MCF 10A (cell line): ENCODE results near the gene ZC3H7A. TPM values are rescaled to one million over a fixed set of nuclear protein-coding genes. Genes with fewer than 3 reads are reported as not detected.

ENCODE experiments used
- BruUV-seq: library from RNA; stranded (reverse); fragments of 400-500 nt; replicated peaks from 2 replicates; lab custom pipeline; 2021; lab: Mats Ljungman, UMichigan
- CTCF ChIA-PET: fragments of 300-600 bp; sonication (Branson Sonifier 250); formaldehyde crosslinking; extraction: SDS; loops from one replicate; lab custom pipeline; 2021; ENCODE audit warnings: antibody characterized with exemption, inconsistent platforms; lab: Yijun Ruan, JAX
- POLR2A ChIA-PET: fragments of 300-600, 350-650 bp; sonication (Branson Sonifier 250); formaldehyde crosslinking; extraction: SDS; loops from one replicate; lab custom pipeline; 2020; ENCODE audit warnings: antibody characterized with exemption, inconsistent platforms; lab: Yijun Ruan, JAX
- DNase-seq: peaks from one replicate; pipeline ENCODE4 v3.0.0-alpha.2; 2018; ENCODE audit not compliant: unreplicated experiment
- H3K27ac Mint-ChIP-seq: one replicate; pipeline ENCODE4 v1.8.0; 2022; ENCODE audit warnings: mild to moderate bottlenecking, low read depth, mixed read lengths; ENCODE audit not compliant: unreplicated experiment
- H3K27me3 Mint-ChIP-seq: one replicate; pipeline ENCODE4 v1.8.0; 2022; ENCODE audit warnings: mixed read lengths; ENCODE audit not compliant: insufficient read depth, unreplicated experiment
- H3K36me3 Mint-ChIP-seq: one replicate; pipeline ENCODE4 v1.8.0; 2022; ENCODE audit warnings: mild to moderate bottlenecking, moderate library complexity, mixed read lengths; ENCODE audit not compliant: insufficient read depth, unreplicated experiment
- H3K4me1 Mint-ChIP-seq: one replicate; pipeline ENCODE4 v1.8.0; 2022; ENCODE audit warnings: mixed read lengths; ENCODE audit not compliant: insufficient read depth, unreplicated experiment
- H3K4me3 Mint-ChIP-seq: one replicate; pipeline ENCODE4 v1.8.0; 2022; ENCODE audit warnings: mild to moderate bottlenecking, moderate library complexity, mixed read lengths; ENCODE audit not compliant: unreplicated experiment
- H3K9me3 Mint-ChIP-seq: one replicate; pipeline ENCODE4 v1.8.0; 2022; ENCODE audit warnings: mixed read lengths; ENCODE audit not compliant: unreplicated experiment
- intact Hi-C: fragments of 100-400 bp; cut with micrococcal nuclease; formaldehyde crosslinking; loops from 2 replicates; pipeline ENCODE4 v1.14.1; 2022
- total RNA-seq: library from RNA; stranded (reverse); gene quantifications from 2 replicates; pipeline ENCODE4 v1.2.3, GENCODE V29; 2022
- TF ChIP-seq, protein P1 (sequence below): fragments of 200-600 bp; IDR thresholded peaks from one replicate; pipeline ENCODE4 v1.8.0; 2022; ENCODE audit warnings: antibody characterized with exemption, mild to moderate bottlenecking; ENCODE audit not compliant: unreplicated experiment

ZC3H7A gene
- total RNA-seq, 1 experiment from 2014 or later = 66.9 TPM

DNA sequence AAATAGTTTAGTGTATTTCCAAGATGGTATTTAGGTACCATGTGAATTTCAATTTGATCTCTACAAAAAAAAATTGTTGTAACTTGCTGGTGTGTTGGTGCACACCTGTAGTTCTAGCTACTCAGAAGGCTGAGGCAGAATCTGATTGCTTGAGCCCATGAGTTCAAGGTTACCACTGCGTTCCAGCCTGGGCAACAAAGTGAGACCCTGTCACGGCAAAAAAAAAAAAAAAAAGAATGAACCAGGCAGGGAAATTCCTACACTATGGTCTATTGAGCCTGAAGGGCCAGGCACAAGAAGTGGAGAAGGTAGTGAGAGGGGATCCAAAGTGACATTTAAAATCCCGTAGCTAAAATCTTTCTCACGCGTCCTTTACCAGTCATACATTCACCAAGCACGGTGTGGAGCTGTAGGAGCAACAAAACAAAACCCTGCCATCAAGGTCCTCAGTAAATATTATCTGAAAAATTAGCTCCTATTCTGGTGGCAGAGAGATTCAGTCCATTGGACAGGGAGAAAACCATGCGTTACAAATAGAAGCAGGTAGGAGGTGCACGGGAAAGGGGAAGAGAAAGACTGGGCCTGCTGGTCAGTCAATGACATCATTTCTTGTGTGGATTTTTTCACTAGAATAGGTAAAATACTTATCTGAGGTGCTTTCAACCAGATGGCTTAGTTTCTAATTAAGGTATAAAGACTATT is 81.7 kb downstream of the ZC3H7A start:
- no peak overlapping the region for H3K4me3 Mint-ChIP-seq
- TF ChIP-seq, protein P1, sequence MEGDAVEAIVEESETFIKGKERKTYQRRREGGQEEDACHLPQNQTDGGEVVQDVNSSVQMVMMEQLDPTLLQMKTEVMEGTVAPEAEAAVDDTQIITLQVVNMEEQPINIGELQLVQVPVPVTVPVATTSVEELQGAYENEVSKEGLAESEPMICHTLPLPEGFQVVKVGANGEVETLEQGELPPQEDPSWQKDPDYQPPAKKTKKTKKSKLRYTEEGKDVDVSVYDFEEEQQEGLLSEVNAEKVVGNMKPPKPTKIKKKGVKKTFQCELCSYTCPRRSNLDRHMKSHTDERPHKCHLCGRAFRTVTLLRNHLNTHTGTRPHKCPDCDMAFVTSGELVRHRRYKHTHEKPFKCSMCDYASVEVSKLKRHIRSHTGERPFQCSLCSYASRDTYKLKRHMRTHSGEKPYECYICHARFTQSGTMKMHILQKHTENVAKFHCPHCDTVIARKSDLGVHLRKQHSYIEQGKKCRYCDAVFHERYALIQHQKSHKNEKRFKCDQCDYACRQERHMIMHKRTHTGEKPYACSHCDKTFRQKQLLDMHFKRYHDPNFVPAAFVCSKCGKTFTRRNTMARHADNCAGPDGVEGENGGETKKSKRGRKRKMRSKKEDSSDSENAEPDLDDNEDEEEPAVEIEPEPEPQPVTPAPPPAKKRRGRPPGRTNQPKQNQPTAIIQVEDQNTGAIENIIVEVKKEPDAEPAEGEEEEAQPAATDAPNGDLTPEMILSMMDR = no peak
- no peaks in the 10 kb centered on the region for H3K9me3 Mint-ChIP-seq
- no peaks in the 10 kb centered on the region for H3K4me1 Mint-ChIP-seq
- BruUV-seq = no TSS peak
- H3K36me3 Mint-ChIP-seq = peaks cover 61% of the 10 kb centered on the region
- H3K27ac Mint-ChIP-seq = no peak overlapping the region
- no peaks in the 10 kb centered on the region for H3K27me3 Mint-ChIP-seq
- ChIA-PET CTCF (interaction anchor here (0.6 to 10.6 kb wide), 35 partner anchors 10 to 756 kb away, joined by 3 to 127 read pairs (median 5); partner anchors contain the start of gene SOCS1), POLR2A (interaction anchor here (0.6 to 2.8 kb wide), 3 partner anchors 28 to 319 kb away, joined by 3 to 7 read pairs (median 4); partner anchors contain the start of gene TXNDC11)
- DNase-seq = no peak
- intact Hi-C loops = loop anchor here (10.0 kb wide), 1 partner anchor 741 kb away; no protein-coding TSS in a partner anchor

DNA sequence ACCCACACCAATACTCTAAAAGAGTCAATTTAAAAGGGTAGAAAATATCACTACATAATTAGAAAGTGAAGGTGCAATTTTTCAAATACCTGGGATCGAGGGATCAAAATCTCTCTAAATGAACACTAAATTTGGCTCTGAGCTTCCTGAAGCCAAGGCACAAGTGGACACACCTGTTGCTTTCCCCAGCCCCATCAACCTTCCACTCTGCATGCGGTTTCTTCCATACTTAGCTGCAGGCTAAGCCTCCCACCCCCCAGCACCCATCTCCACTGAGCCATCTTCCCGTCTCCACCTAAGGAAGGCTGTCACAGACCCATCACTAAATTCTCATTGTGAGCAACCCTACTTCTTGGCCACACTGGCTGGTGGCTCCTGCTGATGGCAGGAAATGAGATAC is 84.9 kb downstream of the ZC3H7A start:
- BruUV-seq = no TSS peak
- Mint-ChIP-seq H3K4me3 (no peak overlapping the region), H3K27me3 (no peaks in the 10 kb centered on the region), H3K36me3 (peaks cover 68% of the 10 kb centered on the region), H3K9me3 (no peaks in the 10 kb centered on the region), H3K4me1 (no peaks in the 10 kb centered on the region), H3K27ac (no peak overlapping the region)
- no peak for DNase-seq
- ChIA-PET CTCF (interaction anchor here (0.5 to 10.6 kb wide), 10 partner anchors 14 to 748 kb away, joined by 3 to 127 read pairs (median 6); no protein-coding TSS in a partner anchor), POLR2A (no interaction called here)
- TF ChIP-seq, protein P1 = no peak
- intact Hi-C loops = loop anchor here (10.0 kb wide), 1 partner anchor 737 kb away; no protein-coding TSS in a partner anchor

DNA sequence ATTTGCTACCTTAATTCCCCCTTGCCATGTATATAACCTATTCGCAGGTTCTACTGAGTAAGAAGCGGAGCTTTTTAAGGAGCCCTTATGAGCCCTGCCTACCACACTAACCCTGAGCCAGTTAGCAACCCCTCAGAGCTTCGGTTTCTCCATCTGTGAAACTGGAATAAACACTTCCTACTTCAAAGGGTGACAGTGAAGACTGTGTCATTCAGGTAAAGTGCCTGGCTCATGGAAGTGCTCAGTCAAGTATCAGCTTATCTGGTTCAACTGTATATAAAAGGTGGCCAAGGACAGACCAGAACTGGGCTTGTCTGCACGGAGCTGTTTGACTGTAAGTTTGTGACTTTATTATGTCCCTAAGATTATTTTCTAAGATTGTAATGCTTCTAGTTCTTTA is 85.4 kb downstream of the ZC3H7A start:
- no peak overlapping the region for H3K27ac Mint-ChIP-seq
- intact Hi-C loops = loop anchor here (10.0 kb wide), 1 partner anchor 737 kb away; no protein-coding TSS in a partner anchor
- H3K4me1 Mint-ChIP-seq = no peaks in the 10 kb centered on the region
- H3K9me3 Mint-ChIP-seq = no peaks in the 10 kb centered on the region
- no peak overlapping the region for H3K4me3 Mint-ChIP-seq
- BruUV-seq = no TSS peak
- peaks cover 73% of the 10 kb centered on the region for H3K36me3 Mint-ChIP-seq
- TF ChIP-seq, protein P1 = no peak
- ChIA-PET CTCF (interaction anchor here (0.5 to 10.6 kb wide), 11 partner anchors 14 to 748 kb away, joined by 3 to 127 read pairs (median 6); no protein-coding TSS in a partner anchor), POLR2A (no interaction called here)
- no peak for DNase-seq
- H3K27me3 Mint-ChIP-seq = no peaks in the 10 kb centered on the region

DNA sequence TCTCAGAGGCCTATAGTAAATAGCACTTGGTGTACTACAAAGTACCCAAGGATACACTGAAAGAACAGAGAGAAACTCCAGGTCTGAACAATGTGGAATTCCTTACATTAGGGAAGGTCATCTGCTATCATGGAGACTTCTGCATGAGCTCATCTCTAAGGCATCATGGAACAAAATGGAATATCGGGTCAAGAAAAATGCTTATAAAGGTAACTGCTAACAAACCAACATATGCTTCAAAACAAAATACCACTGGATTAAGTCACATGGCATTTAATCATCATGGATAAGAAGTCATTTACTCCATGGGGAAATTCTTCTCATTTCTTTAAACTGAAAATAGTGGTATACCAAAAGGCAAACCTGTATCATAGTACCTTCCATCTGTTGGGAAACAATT is 88.6 kb downstream of the ZC3H7A start:
- ChIA-PET CTCF (interaction anchor here (0.6 to 10.6 kb wide), 3 partner anchors 41 to 755 kb away, joined by 4 to 127 read pairs (median 4); no protein-coding TSS in a partner anchor), POLR2A (no interaction called here)
- H3K27ac Mint-ChIP-seq = no peak overlapping the region
- no peaks in the 10 kb centered on the region for H3K4me1 Mint-ChIP-seq
- no peaks in the 10 kb centered on the region for H3K27me3 Mint-ChIP-seq
- TF ChIP-seq, protein P1 = no peak
- H3K9me3 Mint-ChIP-seq = no peaks in the 10 kb centered on the region
- peaks cover 64% of the 10 kb centered on the region for H3K36me3 Mint-ChIP-seq
- intact Hi-C loops = no loop called here
- no peak overlapping the region for H3K4me3 Mint-ChIP-seq
- BruUV-seq = no TSS peak
- DNase-seq = no peak
